ENCODE results near the gene HAUS2. TPM values are rescaled to one million over a fixed set of nuclear protein-coding genes. Genes with fewer than 3 reads are reported as not detected.

HAUS2 gene
- total and polyA plus RNA-seq, 2 experiments from 2014 or later, result 9.6 to 36.8 TPM

GRCh38 chr15:42605796-42606195 lies 57.2 kb downstream of the HAUS2 start:
- Histone ChIP-seq H3K4me1 (ENCODE audit: insufficient read depth) (peaks cover 10% of the 10 kb centered on the region), H3K27ac (peak overlapping the region; percentile 74), H4K20me1 (ENCODE audit: insufficient read depth, poor library complexity, severe bottlenecking) (no peaks in the 10 kb centered on the region), H3K4me3 (no peak overlapping the region), H3K4me2 (peak overlapping the region; percentile 55), H3K9me2 (replicated peaks; ENCODE audit: insufficient read depth) (no peaks in the 10 kb centered on the region), H3K79me2 (no peaks in the 10 kb centered on the region), H3K36me3 (replicated peaks; ENCODE audit: insufficient read depth, low read depth) (no peaks in the 10 kb centered on the region), H2AFZ (peak overlapping the region; percentile 14), H3K27me3 (no peaks in the 10 kb centered on the region), H3K9me3 (ENCODE audit: low read depth) (no peaks in the 10 kb centered on the region)
- TF ChIP-seq EZH2phosphoT487 (IDR thresholded peaks at IDR 0.05; ENCODE audit: low read depth, severe bottlenecking, unreplicated experiment), result no peak
- no peak for TF ChIP-seq EZH2 (IDR thresholded peaks at IDR 0.05; ENCODE audit: borderline replicate concordance)
- TF ChIP-seq, protein P1, sequence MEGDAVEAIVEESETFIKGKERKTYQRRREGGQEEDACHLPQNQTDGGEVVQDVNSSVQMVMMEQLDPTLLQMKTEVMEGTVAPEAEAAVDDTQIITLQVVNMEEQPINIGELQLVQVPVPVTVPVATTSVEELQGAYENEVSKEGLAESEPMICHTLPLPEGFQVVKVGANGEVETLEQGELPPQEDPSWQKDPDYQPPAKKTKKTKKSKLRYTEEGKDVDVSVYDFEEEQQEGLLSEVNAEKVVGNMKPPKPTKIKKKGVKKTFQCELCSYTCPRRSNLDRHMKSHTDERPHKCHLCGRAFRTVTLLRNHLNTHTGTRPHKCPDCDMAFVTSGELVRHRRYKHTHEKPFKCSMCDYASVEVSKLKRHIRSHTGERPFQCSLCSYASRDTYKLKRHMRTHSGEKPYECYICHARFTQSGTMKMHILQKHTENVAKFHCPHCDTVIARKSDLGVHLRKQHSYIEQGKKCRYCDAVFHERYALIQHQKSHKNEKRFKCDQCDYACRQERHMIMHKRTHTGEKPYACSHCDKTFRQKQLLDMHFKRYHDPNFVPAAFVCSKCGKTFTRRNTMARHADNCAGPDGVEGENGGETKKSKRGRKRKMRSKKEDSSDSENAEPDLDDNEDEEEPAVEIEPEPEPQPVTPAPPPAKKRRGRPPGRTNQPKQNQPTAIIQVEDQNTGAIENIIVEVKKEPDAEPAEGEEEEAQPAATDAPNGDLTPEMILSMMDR (IDR thresholded peaks at IDR 0.05; ENCODE audit: poor library complexity), result no peak
- DNase-seq (ENCODE audit: low spot score), result no peak
- 61% methylated on average over 3 of the region's 3 CpGs for WGBS (ENCODE audit: low lambda C conversion rate, missing lambda C conversion rate)

DNA sequence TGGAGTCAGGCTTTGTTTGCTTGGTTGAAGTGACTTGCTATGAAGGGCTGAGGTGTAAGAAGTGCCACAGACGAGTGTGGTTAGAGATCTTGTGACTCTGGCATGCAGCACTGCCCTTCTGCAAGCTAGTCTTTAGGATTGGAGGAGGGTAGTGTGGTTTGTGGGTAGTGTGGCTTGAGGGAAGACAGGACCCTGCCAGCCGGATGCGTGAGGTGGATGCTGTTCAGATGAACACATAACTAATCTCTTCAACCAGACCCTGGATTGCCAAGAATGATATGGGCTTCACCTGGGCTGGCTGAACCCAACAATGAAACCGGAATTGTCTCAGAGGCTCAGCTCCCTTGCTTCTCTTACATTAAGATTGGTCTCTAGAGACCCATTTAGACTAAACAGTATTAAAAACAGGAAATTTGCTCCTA lies 59.5 kb downstream of the HAUS2 start:
- peaks cover 10% of the 10 kb centered on the region for H3K4me1 ChIP-seq (ENCODE audit: insufficient read depth)
- no peak overlapping the region for H2AFZ ChIP-seq
- H3K4me3 ChIP-seq, result no peak overlapping the region
- DNase-seq (ENCODE audit: low spot score), result no peak
- no peaks in the 10 kb centered on the region for H3K27me3 ChIP-seq
- no peaks in the 10 kb centered on the region for H3K9me2 ChIP-seq (replicated peaks; ENCODE audit: insufficient read depth)
- WGBS (ENCODE audit: low lambda C conversion rate, missing lambda C conversion rate), result 68% methylated on average over 4 of the region's 4 CpGs
- no peaks in the 10 kb centered on the region for H3K9me3 ChIP-seq (ENCODE audit: low read depth)
- H3K4me2 ChIP-seq, result no peak overlapping the region
- H3K27ac ChIP-seq, result no peak overlapping the region
- no peaks in the 10 kb centered on the region for H3K36me3 ChIP-seq (replicated peaks; ENCODE audit: insufficient read depth, low read depth)
- TF ChIP-seq EZH2 (IDR thresholded peaks at IDR 0.05; ENCODE audit: borderline replicate concordance) (no peak), EZH2phosphoT487 (IDR thresholded peaks at IDR 0.05; ENCODE audit: low read depth, severe bottlenecking, unreplicated experiment) (no peak)
- TF ChIP-seq, protein P1 (IDR thresholded peaks at IDR 0.05; ENCODE audit: poor library complexity), result no peak
- H4K20me1 ChIP-seq (ENCODE audit: insufficient read depth, poor library complexity, severe bottlenecking), result no peaks in the 10 kb centered on the region
- no peaks in the 10 kb centered on the region for H3K79me2 ChIP-seq

DNA sequence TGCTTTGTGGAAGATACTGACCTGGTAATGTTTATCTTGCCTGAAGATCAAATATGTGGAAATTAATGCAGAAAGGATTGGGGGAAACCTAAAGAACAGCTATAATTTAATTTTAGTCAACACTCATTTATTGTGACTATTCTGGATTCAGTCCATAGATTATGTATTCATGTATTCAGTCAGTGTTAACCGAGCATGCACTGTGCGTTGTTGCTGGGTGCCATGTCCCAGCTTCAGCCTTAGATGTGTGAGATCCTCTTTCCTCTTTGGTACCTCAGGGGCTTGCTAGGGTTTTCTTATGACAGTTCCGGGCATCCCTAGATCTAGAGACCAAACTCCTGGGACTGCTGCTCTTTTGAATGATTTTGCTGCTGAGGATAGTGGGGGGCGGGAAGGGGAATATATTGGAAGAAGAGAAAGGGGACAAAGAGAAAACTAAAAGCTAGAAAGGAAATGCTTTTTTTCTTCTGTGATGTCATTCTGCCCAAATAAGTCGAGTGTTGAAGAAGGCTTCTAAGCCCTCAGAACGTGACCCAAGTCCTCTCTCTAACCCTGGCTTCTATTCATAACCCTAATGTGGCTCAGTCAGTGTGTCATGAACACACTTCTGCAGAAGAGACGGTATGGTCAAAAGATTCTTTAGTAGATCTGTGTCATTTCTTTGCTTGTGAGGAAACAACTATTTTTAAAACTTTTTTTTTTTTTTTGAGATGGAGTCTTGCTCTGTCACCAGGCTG lies 60.3 kb downstream of the HAUS2 start:
- H3K4me2 ChIP-seq, result no peak overlapping the region
- no peaks in the 10 kb centered on the region for H4K20me1 ChIP-seq (ENCODE audit: insufficient read depth, poor library complexity, severe bottlenecking)
- no peaks in the 10 kb centered on the region for H3K9me3 ChIP-seq (ENCODE audit: low read depth)
- WGBS (ENCODE audit: low lambda C conversion rate, missing lambda C conversion rate), result 92% methylated on average over 7 of the region's 7 CpGs
- no peaks in the 10 kb centered on the region for H3K27me3 ChIP-seq
- no peaks in the 10 kb centered on the region for H3K79me2 ChIP-seq
- H3K4me3 ChIP-seq, result no peak overlapping the region
- H3K9me2 ChIP-seq (replicated peaks; ENCODE audit: insufficient read depth), result no peaks in the 10 kb centered on the region
- no peak overlapping the region for H3K27ac ChIP-seq
- no peak overlapping the region for H2AFZ ChIP-seq
- peaks cover 10% of the 10 kb centered on the region for H3K4me1 ChIP-seq (ENCODE audit: insufficient read depth)
- no peak for DNase-seq (ENCODE audit: low spot score)
- no peaks in the 10 kb centered on the region for H3K36me3 ChIP-seq (replicated peaks; ENCODE audit: insufficient read depth, low read depth)
- TF ChIP-seq EZH2 (IDR thresholded peaks at IDR 0.05; ENCODE audit: borderline replicate concordance), result no peak

DNA sequence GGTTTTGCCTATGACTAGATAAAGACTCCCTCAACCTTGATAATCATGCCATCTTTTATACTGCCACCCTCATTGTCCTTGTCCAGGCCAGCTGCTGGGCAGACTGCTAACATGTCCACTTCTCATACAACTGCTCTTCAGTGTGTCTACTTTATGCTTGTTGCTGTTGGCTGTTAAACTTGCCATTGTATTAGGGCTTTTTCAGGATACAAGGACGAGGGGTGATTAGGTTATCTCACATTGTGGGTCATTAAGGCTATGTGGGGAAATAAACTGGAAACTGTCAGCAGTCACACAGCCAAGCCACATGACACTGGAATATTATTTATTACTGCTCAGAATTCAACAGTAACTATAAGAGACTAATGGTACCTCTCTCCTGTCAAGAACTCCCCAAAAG lies 62.9 kb downstream of the HAUS2 start:
- Histone ChIP-seq H2AFZ (no peak overlapping the region), H3K27ac (no peak overlapping the region), H4K20me1 (ENCODE audit: insufficient read depth, poor library complexity, severe bottlenecking) (no peaks in the 10 kb centered on the region), H3K27me3 (no peaks in the 10 kb centered on the region), H3K79me2 (no peaks in the 10 kb centered on the region), H3K4me2 (no peak overlapping the region), H3K36me3 (replicated peaks; ENCODE audit: insufficient read depth, low read depth) (no peaks in the 10 kb centered on the region), H3K4me1 (ENCODE audit: insufficient read depth) (peaks cover 3% of the 10 kb centered on the region), H3K9me3 (ENCODE audit: low read depth) (no peaks in the 10 kb centered on the region), H3K9me2 (replicated peaks; ENCODE audit: insufficient read depth) (no peaks in the 10 kb centered on the region), H3K4me3 (no peak overlapping the region)
- 45% methylated on average over 1 of the region's 1 CpG for WGBS (ENCODE audit: low lambda C conversion rate, missing lambda C conversion rate)
- TF ChIP-seq, protein P1 (IDR thresholded peaks at IDR 0.05; ENCODE audit: poor library complexity), result no peak
- no peak for DNase-seq (ENCODE audit: low spot score)

All from hepatocyte (in vitro differentiated cells).